HCT116 (cell line): ENCODE data around the gene IRX3. TPM values are rescaled to one million over a fixed set of nuclear protein-coding genes. Genes with fewer than 3 reads are reported as not detected.
A peak's percentile ranks its signal among the peaks of the same experiment; 100 is the strongest.

Experiments used
- ATAC-seq: fragments of 200-7000 bp; cut with Tn5 transposase; 2 replicates; pipeline ENCODE4 v1.9.1; 2020; ENCODE audit warnings: mild to moderate bottlenecking, moderate library complexity
- BruUV-seq: library from RNA; stranded (reverse); fragments of 400-500 nt; replicated peaks from 2 replicates; lab custom pipeline; 2021; lab: Mats Ljungman, UMichigan
- CTCF ChIA-PET: fragments of 300-600 bp; sonication (Branson Sonifier 250); formaldehyde crosslinking; loops from one replicate; lab custom pipeline; 2021; ENCODE audit warnings: antibody characterized with exemption; lab: Charles Lee
- POLR2A ChIA-PET: fragments of 300-600, 350-600 bp; sonication (Branson Sonifier 250); formaldehyde crosslinking; loops from one replicate; lab custom pipeline; 2021; ENCODE audit warnings: antibody characterized with exemption; lab: Charles Lee
- RAD21 ChIA-PET, 2 experiments: fragments of 300-600 bp; sonication (Branson Sonifier 250); formaldehyde crosslinking; loops; one replicate each; lab custom pipeline; 2023; ENCODE audit warnings: low total read pairs in 2 of 2; ENCODE audit not compliant: uncharacterized antibody in 2 of 2, unreplicated experiment in 2 of 2, low non-redundant PET in 1 of 2; lab: Charles Lee
- DNase-seq: peaks from one replicate; pipeline ENCODE4 v3.0.0-alpha.2; 2010; ENCODE audit warnings: low read depth, low spot score
- H2AFZ ChIP-seq: fragments of 200-600 bp; shearing (Covaris generic), sonication (generic); 2 replicates; pipeline ENCODE4 v1.6.1; 2017; ENCODE audit warnings: low read depth, mixed run types, mixed read lengths, antibody characterized with exemption, low read length; ENCODE audit not compliant: poor library complexity, severe bottlenecking
- H3K27ac ChIP-seq: 2 replicates; pipeline ENCODE4 v1.5.1; 2012; ENCODE audit warnings: low read depth, low read length
- H3K27me3 ChIP-seq: fragments of 200-600 bp; sonication (generic); 2 replicates; pipeline ENCODE4 v1.6.1; 2016; ENCODE audit warnings: mixed run types, low read length, mixed read lengths; ENCODE audit not compliant: insufficient read depth
- H3K36me3 ChIP-seq, 2 experiments: fragments of 200-500 bp in 1 of 2; fragments of 200-600 bp in 1 of 2; sonication (Bioruptor generic) in 1 of 2; sonication (generic) in 1 of 2; 2 replicates each; pipeline versions ENCODE4 v1.5.1 to v1.6.1; 2014 to 2016; ENCODE audit warnings: low read length in 2 of 2, inconsistent platforms in 1 of 2, mixed read lengths in 1 of 2, mixed run types in 1 of 2; ENCODE audit not compliant: insufficient read depth in 2 of 2, control insufficient read depth in 1 of 2
- H3K4me1 ChIP-seq, 2 experiments: fragments of 200-600 bp in 1 of 2; sonication (generic) in 1 of 2; 2 replicates each; pipeline versions ENCODE4 v1.5.1 to v1.6.1; 2012 to 2017; ENCODE audit warnings: low read length in 2 of 2, inconsistent platforms in 1 of 2, mild to moderate bottlenecking in 1 of 2, mixed read lengths in 1 of 2, mixed run types in 1 of 2, moderate library complexity in 1 of 2; ENCODE audit not compliant: insufficient read depth in 2 of 2, control insufficient read depth in 1 of 2
- H3K4me2 ChIP-seq: fragments of 200-600 bp; sonication (generic); 2 replicates; pipeline ENCODE4 v1.6.1; 2017; ENCODE audit warnings: mixed run types, low read length, mixed read lengths
- H3K4me3 ChIP-seq, 2 experiments: fragments of 200-600 bp in 1 of 2; sonication (generic) in 1 of 2; replicated peaks in 1 of 2; 2 replicates each; pipeline ENCODE4 v1.5.1; 2011 to 2016; ENCODE audit warnings: low read length in 2 of 2, control low read depth in 1 of 2, low read depth in 1 of 2, mild to moderate bottlenecking in 1 of 2, mixed read lengths in 1 of 2, mixed run types in 1 of 2
- H3K79me2 ChIP-seq: fragments of 200-600 bp; sonication (generic); 2 replicates; pipeline ENCODE4 v1.6.1; 2017; ENCODE audit warnings: mild to moderate bottlenecking, mixed run types, low read length, moderate library complexity, mixed read lengths; ENCODE audit not compliant: insufficient read depth
- H3K9ac ChIP-seq: fragments of 200-600 bp; sonication (generic); 2 replicates; pipeline ENCODE4 v1.6.1; 2016; ENCODE audit warnings: low read length, mixed read lengths
- H3K9me2 ChIP-seq: fragments of 200-600 bp; sonication (generic), shearing (Covaris generic); 2 replicates; pipeline ENCODE4 v1.6.1; 2017; ENCODE audit warnings: mixed run types, mild to moderate bottlenecking, moderate library complexity; ENCODE audit not compliant: insufficient read depth
- H3K9me3 ChIP-seq, 2 experiments: fragments of 200-500 bp in 1 of 2; fragments of 200-600 bp in 1 of 2; sonication (Bioruptor generic) in 1 of 2; sonication (generic) in 1 of 2; 2 replicates each; pipeline ENCODE4 v1.6.1; 2014 to 2017; ENCODE audit warnings: low read length in 2 of 2, mixed read lengths in 2 of 2, inconsistent platforms in 1 of 2, low read depth in 1 of 2, mild to moderate bottlenecking in 1 of 2, mixed run types in 1 of 2, moderate library complexity in 1 of 2; ENCODE audit not compliant: control insufficient read depth in 1 of 2, insufficient read depth in 1 of 2
- H4K20me1 ChIP-seq: fragments of 200-600 bp; sonication (generic), shearing (Covaris generic); 2 replicates; pipeline ENCODE4 v1.6.1; 2017; ENCODE audit warnings: mixed run types, mild to moderate bottlenecking, moderate library complexity; ENCODE audit not compliant: insufficient read depth
- EGR1 ChIP-seq: IDR thresholded peaks from 2 replicates; pipeline ENCODE4 v1.6.1; 2012; ENCODE audit warnings: low read depth
- EZH2phosphoT487 ChIP-seq: fragments of 200-600 bp; IDR thresholded peaks from 2 replicates; pipeline ENCODE4 v1.6.1; 2018; ENCODE audit warnings: antibody characterized with exemption, borderline replicate concordance
- FOSL1 ChIP-seq: IDR thresholded peaks from 2 replicates; pipeline ENCODE4 v1.6.1; 2012; ENCODE audit warnings: low read depth
- POLR2A ChIP-seq: IDR thresholded peaks from 2 replicates; pipeline ENCODE4 v1.7.0; 2011; ENCODE audit warnings: borderline replicate concordance; ENCODE audit not compliant: insufficient read depth, insufficient read length; ENCODE audit errors: extremely low read depth
- POLR2AphosphoS5 ChIP-seq: IDR thresholded peaks from 2 replicates; pipeline ENCODE4 v1.6.1; 2011; ENCODE audit warnings: mild to moderate bottlenecking, low read depth, low read length, moderate library complexity
- SP1 ChIP-seq: IDR thresholded peaks from 2 replicates; pipeline ENCODE4 v1.6.1; 2012; ENCODE audit warnings: low read depth
- ZFX ChIP-seq: fragments of 450-650 bp; IDR thresholded peaks from 2 replicates; pipeline ENCODE4 v1.6.1; 2017
- ZNF274 ChIP-seq: fragments of 200-500 bp; sonication (Bioruptor generic); IDR thresholded peaks from 2 replicates; pipeline ENCODE4 v1.6.1; 2014; ENCODE audit warnings: mild to moderate bottlenecking, low read depth, low read length, inconsistent platforms
- intact Hi-C: fragments of 100-400 bp; cut with micrococcal nuclease; formaldehyde crosslinking; loops from 2 replicates; pipeline ENCODE4 v1.10.0; 2022
- total RNA-seq: library from RNA; stranded (reverse); gene quantifications from one replicate; pipeline ENCODE4 v1.2.1, GENCODE V29; 2021; ENCODE audit not compliant: unreplicated experiment
- TF ChIP-seq, protein P1 (sequence below): IDR thresholded peaks from 2 replicates; pipeline ENCODE4 v1.6.1; 2011; ENCODE audit warnings: mild to moderate bottlenecking, low read length, moderate library complexity; ENCODE audit not compliant: insufficient replicate concordance; ENCODE audit errors: extremely low read depth
- TF ChIP-seq, protein P2 (sequence below): IDR thresholded peaks from 2 replicates; pipeline ENCODE4 v1.6.1; 2012

IRX3 gene
- total RNA-seq, 1 experiment from 2014 or later, result 2.0 TPM

DNA sequence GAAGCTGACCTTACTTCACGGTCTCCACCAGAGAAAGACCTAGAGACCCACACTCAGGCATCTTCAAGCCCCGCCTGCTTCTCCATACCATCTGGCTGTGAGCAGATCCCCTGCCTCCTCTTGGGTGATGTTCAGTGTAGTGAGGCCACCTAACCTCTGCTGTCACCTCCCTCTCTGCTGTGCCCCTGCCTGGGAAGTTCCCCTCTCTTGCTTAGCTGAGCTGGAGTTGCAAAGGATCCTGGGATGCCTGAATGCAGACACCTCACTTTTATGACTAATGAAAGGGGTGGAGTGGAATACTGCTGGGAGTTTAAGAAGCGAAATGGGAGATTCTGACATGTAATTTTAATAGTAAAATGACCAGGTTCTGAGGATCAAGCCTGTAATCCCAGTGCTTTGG, 5.8 kb downstream of the IRX3 start:
- BruUV-seq, result no TSS peak

More for the DNA sequence above, 5.8 kb downstream of the IRX3 start:
- Histone ChIP-seq H2AFZ (peak overlapping the region; percentile 68), H3K4me2 (peak overlapping the region; percentile 41), H3K36me3 (no peaks in the 10 kb centered on the region), H3K9me3 (no peaks in the 10 kb centered on the region), H3K79me2 (no peaks in the 10 kb centered on the region), H3K27me3 (no peaks in the 10 kb centered on the region), H3K9me2 (no peaks in the 10 kb centered on the region), H3K9ac (no peak overlapping the region), H3K4me3 (no peak overlapping the region), H3K4me1 (peaks cover 0 to 17% of the 10 kb centered on the region in 2 experiments; a peak in 2 of 4 replicates), H4K20me1 (no peaks in the 10 kb centered on the region), H3K27ac (no peak overlapping the region)
- peak; percentile 13 for DNase-seq
- RAD21 ChIA-PET, result no interaction called here
- POLR2A ChIA-PET, result no interaction called here
- ATAC-seq, result peak; percentile 52; the same call in 1 of the 2 replicates
- CTCF ChIA-PET, result interaction anchor here (1.2 kb wide), 1 partner anchor 14 kb away, joined by 3 read pairs; no protein-coding TSS in a partner anchor
- TF ChIP-seq ZNF274 (no peak), SP1 (no peak), POLR2AphosphoS5 (no peak), POLR2A (no peak), ZFX (no peak), EGR1 (no peak), EZH2phosphoT487 (no peak), FOSL1 (no peak)
- TF ChIP-seq, protein P1, sequence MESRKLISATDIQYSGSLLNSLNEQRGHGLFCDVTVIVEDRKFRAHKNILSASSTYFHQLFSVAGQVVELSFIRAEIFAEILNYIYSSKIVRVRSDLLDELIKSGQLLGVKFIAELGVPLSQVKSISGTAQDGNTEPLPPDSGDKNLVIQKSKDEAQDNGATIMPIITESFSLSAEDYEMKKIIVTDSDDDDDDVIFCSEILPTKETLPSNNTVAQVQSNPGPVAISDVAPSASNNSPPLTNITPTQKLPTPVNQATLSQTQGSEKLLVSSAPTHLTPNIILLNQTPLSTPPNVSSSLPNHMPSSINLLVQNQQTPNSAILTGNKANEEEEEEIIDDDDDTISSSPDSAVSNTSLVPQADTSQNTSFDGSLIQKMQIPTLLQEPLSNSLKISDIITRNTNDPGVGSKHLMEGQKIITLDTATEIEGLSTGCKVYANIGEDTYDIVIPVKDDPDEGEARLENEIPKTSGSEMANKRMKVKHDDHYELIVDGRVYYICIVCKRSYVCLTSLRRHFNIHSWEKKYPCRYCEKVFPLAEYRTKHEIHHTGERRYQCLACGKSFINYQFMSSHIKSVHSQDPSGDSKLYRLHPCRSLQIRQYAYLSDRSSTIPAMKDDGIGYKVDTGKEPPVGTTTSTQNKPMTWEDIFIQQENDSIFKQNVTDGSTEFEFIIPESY, result no peak
- TF ChIP-seq, protein P2, sequence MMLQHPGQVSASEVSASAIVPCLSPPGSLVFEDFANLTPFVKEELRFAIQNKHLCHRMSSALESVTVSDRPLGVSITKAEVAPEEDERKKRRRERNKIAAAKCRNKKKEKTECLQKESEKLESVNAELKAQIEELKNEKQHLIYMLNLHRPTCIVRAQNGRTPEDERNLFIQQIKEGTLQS, result no peak
- intact Hi-C loops, result loop anchor here (5.0 to 10.0 kb wide), 6 partner anchors 386 to 977 kb away; no protein-coding TSS in a partner anchor
